Measurements from ENCODE around the gene MICA.

GRCh38 chr6:31441365-31442267 is 38.2 kb downstream of the MICA start:
- TF ChIP-seq CTCF (IDR thresholded peaks at IDR 0.05; ENCODE audit: low read length), result peak; percentile 78
- no peak for TF ChIP-seq EZH2 (IDR thresholded peaks at IDR 0.05; ENCODE audit: borderline replicate concordance, low read length)

All from OCI-LY1 (cell line).